Ascending aorta (tissue), 2 donors: ENCODE measurements around the gene RSL24D1. TPM values are rescaled to one million over a fixed set of nuclear protein-coding genes. Genes with fewer than 3 reads are reported as not detected.

Experiments used
- DNase-seq, 2 donors: peaks; one replicate each; pipeline ENCODE4 v3.0.0-alpha.2; 2019; ENCODE audit warnings: low spot score in 2 of 2
- H3K27ac ChIP-seq, 2 donors: fragments of 200-600 bp; sonication (generic); one replicate each; pipeline ENCODE4 v1.5.1; 2016 to 2017; ENCODE audit warnings: mild to moderate bottlenecking in 1 of 2
- H3K27me3 ChIP-seq: fragments of 200-600 bp; sonication (generic); one replicate; pipeline ENCODE4 v1.5.1; 2017
- H3K36me3 ChIP-seq, 2 donors: fragments of 200-600 bp; sonication (generic); one replicate each; pipeline ENCODE4 v1.5.1; 2016
- H3K4me1 ChIP-seq, 2 donors: fragments of 200-600 bp; sonication (generic); one replicate each; pipeline ENCODE4 v1.5.1; 2016 to 2017; ENCODE audit warnings: mild to moderate bottlenecking in 1 of 2
- H3K4me3 ChIP-seq, 2 donors: fragments of 200-600 bp; sonication (generic); one replicate each; pipeline ENCODE4 v1.5.1; 2016 to 2017; ENCODE audit warnings: mild to moderate bottlenecking in 1 of 2
- H3K9me3 ChIP-seq, 2 donors: fragments of 200-600 bp; sonication (generic); one replicate each; pipeline ENCODE4 v1.5.1; 2016
- CTCF ChIP-seq, 3 experiments: fragments of 200-600 bp in 2 of 3; fragments of 450-650 bp in 1 of 3; sonication (generic) in 2 of 3; IDR thresholded peaks; one replicate each; pipeline ENCODE4 v1.5.1; 2016 to 2019; ENCODE audit warnings: antibody characterized with exemption in 3 of 3, mild to moderate bottlenecking in 1 of 3, moderate library complexity in 1 of 3
- intact Hi-C: fragments of 100-400 bp; cut with DNase I; formaldehyde crosslinking; loops from one replicate; pipeline ENCODE4 v1.15.1; 2023
- total RNA-seq: library from RNA; depleted of rRNA; stranded (reverse); fragments of >200 nt; gene quantifications from one replicate; pipeline ENCODE4 v1.1.0, GENCODE V29; 2016

RSL24D1 gene
- total RNA-seq, 1 donor from 2014 or later: 15.3 TPM

GRCh38 chr15:55234104-55234799, 37.5 kb upstream of the RSL24D1 start:
- H3K9me3 ChIP-seq: no peaks in the 10 kb centered on the region
- no peaks in the 10 kb centered on the region for H3K4me1 ChIP-seq
- H3K36me3 ChIP-seq: no peaks in the 10 kb centered on the region
- H3K27me3 ChIP-seq: no peaks in the 10 kb centered on the region
- H3K27ac ChIP-seq: no peak overlapping the region
- no peak for TF ChIP-seq CTCF (IDR thresholded peaks at IDR 0.05)
- intact Hi-C loops: no loop called here
- H3K4me3 ChIP-seq: no peak overlapping the region
- no peak for DNase-seq

GRCh38 chr15:55231455-55231854, 34.7 kb upstream of the RSL24D1 start:
- H3K4me3 ChIP-seq: no peak overlapping the region
- intact Hi-C loops: no loop called here
- H3K27me3 ChIP-seq: no peaks in the 10 kb centered on the region
- H3K9me3 ChIP-seq: no peaks in the 10 kb centered on the region
- no peak for DNase-seq
- no peak for TF ChIP-seq CTCF (IDR thresholded peaks at IDR 0.05)
- H3K4me1 ChIP-seq: no peaks in the 10 kb centered on the region
- peaks cover 7 to 18% of the 10 kb centered on the region in 2 donors for H3K36me3 ChIP-seq
- no peak overlapping the region for H3K27ac ChIP-seq

GRCh38 chr15:55230953-55231352, 34.2 kb upstream of the RSL24D1 start:
- no peaks in the 10 kb centered on the region for H3K4me1 ChIP-seq
- H3K36me3 ChIP-seq: peaks cover 10 to 20% of the 10 kb centered on the region in 2 donors
- no peak for DNase-seq
- no peak overlapping the region for H3K4me3 ChIP-seq
- no peak overlapping the region for H3K27ac ChIP-seq
- H3K9me3 ChIP-seq: no peaks in the 10 kb centered on the region
- TF ChIP-seq CTCF (IDR thresholded peaks at IDR 0.05): no peak
- no peaks in the 10 kb centered on the region for H3K27me3 ChIP-seq
- intact Hi-C loops: no loop called here

GRCh38 chr15:55230051-55230670, 33.4 kb upstream of the RSL24D1 start:
- no peak overlapping the region for H3K4me3 ChIP-seq
- H3K9me3 ChIP-seq: no peaks in the 10 kb centered on the region
- DNase-seq: no peak
- peaks cover 10 to 27% of the 10 kb centered on the region in 2 donors for H3K36me3 ChIP-seq
- H3K27me3 ChIP-seq: no peaks in the 10 kb centered on the region
- H3K27ac ChIP-seq: no peak overlapping the region
- no peaks in the 10 kb centered on the region for H3K4me1 ChIP-seq
- TF ChIP-seq CTCF (IDR thresholded peaks at IDR 0.05): no peak
- intact Hi-C loops: no loop called here

- peaks cover 15 to 43% of the 10 kb centered on the region in 2 donors for H3K36me3 ChIP-seq
- H3K4me1 ChIP-seq: peaks cover 0 to under 1% of the 10 kb centered on the region in 2 donors
- no peak overlapping the region for H3K4me3 ChIP-seq
- H3K9me3 ChIP-seq: no peaks in the 10 kb centered on the region
- no peak overlapping the region for H3K27ac ChIP-seq
- intact Hi-C loops: no loop called here
- no peak for DNase-seq
- no peak for TF ChIP-seq CTCF (IDR thresholded peaks at IDR 0.05)
- H3K27me3 ChIP-seq: no peaks in the 10 kb centered on the region
These were observed 29.4 kb upstream of the RSL24D1 start for GRCh38 chr15:55226127-55226526.
